GM06990 (cell line): Measurements from ENCODE around the gene WDR46.
A peak's percentile ranks its signal among the peaks of the same experiment; 100 is the strongest.

Experiments used
- DNase-seq: peaks from one replicate; pipeline ENCODE4 v3.0.0-alpha.2; 2011; ENCODE audit not compliant: insufficient read length; ENCODE audit errors: extremely low read depth
- H3K27me3 ChIP-seq: replicated peaks from 2 replicates; pipeline ENCODE4 v1.6.0; 2011; ENCODE audit warnings: low read length; ENCODE audit not compliant: control insufficient read depth, insufficient read depth
- H3K36me3 ChIP-seq: 2 replicates; pipeline ENCODE4 v1.5.1; 2011; ENCODE audit warnings: low read length; ENCODE audit not compliant: control insufficient read depth, insufficient read depth
- H3K4me3 ChIP-seq: replicated peaks from 2 replicates; pipeline ENCODE4 v1.5.1; 2011; ENCODE audit warnings: low read depth, mild to moderate bottlenecking, control low read depth, low read length
- TF ChIP-seq, protein P1 (sequence below): IDR thresholded peaks from 2 replicates; pipeline ENCODE4 v1.5.1; 2011; ENCODE audit warnings: low read length, control low read depth, mild to moderate bottlenecking, inconsistent platforms; ENCODE audit not compliant: insufficient read depth, poor library complexity, severe bottlenecking

WDR46 gene

DNA sequence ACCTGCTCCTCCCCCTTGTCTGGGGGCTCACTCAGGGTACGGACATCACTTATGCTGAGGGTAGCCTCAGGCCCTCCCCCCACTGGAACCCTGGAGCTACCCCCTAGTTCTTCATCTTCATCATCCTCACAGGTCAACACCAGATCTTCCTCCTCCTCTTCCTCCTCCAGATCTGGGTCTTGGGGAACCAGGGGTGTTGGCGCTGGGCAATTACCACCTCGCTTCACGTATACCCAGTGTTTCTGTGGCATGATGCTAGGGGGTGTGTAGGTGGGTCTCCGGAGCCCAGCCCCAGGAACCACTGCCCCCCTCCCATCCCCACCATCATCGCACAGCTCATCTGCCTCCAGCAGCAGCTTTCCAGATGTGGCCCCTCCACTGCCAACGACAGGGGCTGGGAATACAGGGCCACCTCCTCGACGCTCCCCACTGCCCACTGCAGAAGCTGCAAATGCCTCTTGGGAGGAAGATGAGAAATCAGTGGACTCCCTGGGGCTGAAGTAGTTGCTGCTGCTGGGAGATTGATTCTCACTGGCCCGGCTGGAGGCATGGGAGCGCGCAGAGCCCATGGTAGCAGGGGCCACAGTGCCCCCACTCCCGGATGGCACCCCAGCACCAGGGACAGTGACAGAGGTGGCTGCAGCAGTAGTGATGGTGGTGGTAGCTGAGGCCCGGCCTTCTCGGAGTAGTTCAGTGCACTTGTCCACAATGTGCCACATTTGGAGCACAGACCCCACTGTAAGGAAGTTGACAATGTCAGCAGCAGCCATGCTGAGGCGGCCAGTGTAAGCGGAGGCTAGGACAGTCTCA lies 27.0 kb upstream of the WDR46 start:
- TF ChIP-seq, protein P1, sequence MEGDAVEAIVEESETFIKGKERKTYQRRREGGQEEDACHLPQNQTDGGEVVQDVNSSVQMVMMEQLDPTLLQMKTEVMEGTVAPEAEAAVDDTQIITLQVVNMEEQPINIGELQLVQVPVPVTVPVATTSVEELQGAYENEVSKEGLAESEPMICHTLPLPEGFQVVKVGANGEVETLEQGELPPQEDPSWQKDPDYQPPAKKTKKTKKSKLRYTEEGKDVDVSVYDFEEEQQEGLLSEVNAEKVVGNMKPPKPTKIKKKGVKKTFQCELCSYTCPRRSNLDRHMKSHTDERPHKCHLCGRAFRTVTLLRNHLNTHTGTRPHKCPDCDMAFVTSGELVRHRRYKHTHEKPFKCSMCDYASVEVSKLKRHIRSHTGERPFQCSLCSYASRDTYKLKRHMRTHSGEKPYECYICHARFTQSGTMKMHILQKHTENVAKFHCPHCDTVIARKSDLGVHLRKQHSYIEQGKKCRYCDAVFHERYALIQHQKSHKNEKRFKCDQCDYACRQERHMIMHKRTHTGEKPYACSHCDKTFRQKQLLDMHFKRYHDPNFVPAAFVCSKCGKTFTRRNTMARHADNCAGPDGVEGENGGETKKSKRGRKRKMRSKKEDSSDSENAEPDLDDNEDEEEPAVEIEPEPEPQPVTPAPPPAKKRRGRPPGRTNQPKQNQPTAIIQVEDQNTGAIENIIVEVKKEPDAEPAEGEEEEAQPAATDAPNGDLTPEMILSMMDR: no peak
- DNase-seq: no peak
- Histone ChIP-seq H3K4me3 (no peak overlapping the region), H3K36me3 (peaks cover 24% of the 10 kb centered on the region), H3K27me3 (no peaks in the 10 kb centered on the region)

DNA sequence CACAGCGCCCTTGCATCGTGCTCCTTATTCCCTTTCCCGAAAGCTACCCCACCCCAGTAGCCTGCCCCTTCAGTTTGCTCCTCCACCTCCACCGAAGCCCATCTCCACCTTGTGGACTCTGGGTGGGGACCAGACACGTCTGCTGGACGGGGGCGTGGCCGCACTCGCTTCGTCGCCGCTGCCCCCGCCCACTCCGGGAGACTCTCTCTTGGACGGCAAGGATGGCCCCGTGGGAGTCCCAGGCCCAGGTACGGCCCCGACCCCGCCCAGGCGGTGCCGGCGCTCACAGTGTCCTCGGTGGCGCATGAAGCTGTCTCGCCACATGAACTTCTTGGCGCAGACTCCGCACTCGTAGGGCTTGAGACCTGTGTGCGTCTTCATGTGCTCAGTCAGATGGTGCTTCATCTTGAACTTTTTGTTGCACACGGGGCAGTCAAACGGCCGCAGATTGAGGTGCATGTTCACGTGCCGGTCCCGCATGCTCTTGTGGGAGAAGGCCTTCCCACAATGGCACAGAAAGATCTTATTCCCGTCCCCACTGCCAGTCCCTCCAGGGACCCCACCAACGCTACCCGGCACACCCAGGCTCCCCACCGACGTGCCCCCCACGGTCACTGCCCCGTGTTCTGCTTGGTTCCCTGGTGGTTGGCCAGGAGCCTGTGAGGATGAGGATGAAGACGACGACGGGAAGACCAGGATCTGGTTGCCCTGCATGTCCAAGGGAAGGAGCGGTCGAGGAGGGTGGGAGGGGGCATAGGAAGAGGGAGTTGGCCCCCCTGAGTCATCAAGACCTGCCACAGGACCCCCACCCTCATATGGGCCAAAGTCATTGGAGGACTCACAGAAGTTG lies 26.1 kb upstream of the WDR46 start:
- peak; percentile 71 for DNase-seq
- TF ChIP-seq, protein P1: no peak

DNA sequence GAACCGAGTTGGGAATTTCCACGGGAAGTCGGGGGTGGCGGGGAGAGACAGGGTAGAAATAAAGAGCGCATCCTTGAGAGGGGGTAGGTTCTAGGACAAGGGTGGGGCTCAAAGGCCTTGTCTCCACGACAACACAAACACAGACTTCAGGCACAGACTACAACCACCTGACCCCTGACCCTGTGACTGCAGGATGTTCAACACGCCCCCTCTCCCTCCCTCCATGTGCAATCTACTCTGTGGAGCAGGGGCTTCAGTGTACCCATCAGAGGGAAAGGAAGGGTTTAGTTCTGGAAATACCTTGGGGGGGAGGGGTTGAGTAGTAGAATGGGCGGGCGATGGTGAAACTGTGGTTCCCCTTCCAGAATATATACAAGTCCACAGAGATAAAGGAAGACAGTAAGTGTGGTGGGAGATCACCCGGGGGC lies 25.5 kb upstream of the WDR46 start:
- TF ChIP-seq, protein P1: no peak
- Histone ChIP-seq H3K4me3 (peak overlapping the region; percentile 92), H3K36me3 (peaks cover 10% of the 10 kb centered on the region), H3K27me3 (no peaks in the 10 kb centered on the region)
- peak; percentile 57 for DNase-seq

More for the DNA sequence above, 26.1 kb upstream of the WDR46 start:
- Histone ChIP-seq H3K4me3 (peak overlapping the region; percentile 92), H3K27me3 (no peaks in the 10 kb centered on the region), H3K36me3 (peaks cover 16% of the 10 kb centered on the region)

DNA sequence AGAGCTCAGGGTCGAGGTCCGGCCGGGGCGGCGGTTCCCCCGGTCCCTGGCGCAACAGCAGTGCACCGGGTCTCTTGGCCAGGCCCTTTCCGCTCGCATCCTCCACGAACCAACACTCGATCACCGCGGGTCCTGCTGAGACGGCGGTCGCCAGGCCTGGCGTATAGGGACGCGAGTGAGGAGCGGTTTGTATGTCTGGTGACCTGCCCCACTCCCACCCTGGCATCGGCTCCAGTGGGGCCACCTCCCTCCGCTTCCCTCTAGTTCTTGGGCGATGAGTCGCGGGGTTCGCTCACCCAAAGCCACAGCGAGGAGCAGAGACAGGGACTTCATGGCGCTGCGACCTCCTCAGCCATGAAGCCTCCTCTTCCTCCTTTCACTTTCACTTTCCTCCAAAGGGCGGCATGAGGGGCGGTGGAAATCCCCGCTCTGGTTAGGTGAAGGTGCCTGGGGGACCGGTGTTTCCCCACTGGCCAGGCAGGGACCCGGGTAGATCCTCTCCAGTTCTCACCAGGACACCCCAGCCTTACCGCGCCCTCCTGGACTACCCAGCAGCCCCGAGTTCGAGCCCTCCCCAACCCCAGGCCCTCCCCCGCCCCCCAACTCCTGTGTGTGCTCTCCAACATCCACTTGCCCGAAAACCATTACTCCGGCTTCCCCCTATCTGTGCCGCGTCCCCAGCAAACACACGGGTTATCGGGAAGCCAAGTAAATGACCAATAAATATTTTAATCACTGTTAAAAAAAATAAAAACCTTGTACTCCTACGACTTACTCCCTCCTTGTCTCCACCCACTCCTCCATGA lies 24.9 kb upstream of the WDR46 start, which contains the start of gene TAPBP:
TAPBP (minus strand) TSS at position 370 of the 806 bp plus-strand sequence; CDS start at position 333, 37 bp downstream.
- DNase-seq: peak; percentile 87
- TF ChIP-seq, protein P1: no peak
- peak within 1 kb of the TSS; percentile 92 for H3K4me3 ChIP-seq
- H3K36me3 ChIP-seq: peaks cover 4% of the 10 kb centered on the region
- no peaks in the 10 kb centered on the region for H3K27me3 ChIP-seq

DNA sequence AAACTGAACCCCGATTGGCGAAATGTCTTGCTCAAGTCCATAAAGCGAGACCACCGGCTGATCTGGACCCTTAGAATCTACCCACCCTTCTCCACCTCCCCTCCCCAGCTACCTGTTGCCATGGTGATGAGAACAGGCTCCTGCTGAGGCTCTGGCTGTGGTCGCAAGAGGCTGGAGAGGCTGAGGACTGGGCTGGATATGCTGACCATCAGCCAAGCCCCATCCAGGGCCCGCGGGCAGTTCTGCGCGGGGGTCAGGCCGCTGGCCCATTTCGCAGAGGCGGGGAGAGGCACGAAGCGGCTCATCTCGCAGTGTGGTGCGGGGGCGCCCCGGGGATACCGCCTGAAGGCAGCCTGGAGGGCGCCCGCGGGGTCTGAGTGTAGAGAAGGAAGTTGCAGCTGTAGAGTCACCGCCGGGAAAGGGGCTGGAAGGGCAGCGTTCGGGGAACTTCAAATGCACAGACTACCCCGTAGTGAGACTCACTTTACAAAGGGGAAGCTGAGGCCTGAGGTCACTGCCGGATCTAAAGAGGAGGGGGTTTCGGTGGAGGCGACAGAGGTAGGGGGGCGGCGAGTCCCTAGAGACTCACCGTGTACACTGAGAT lies 24.2 kb upstream of the WDR46 start:
- H3K36me3 ChIP-seq: peaks cover 2% of the 10 kb centered on the region; the same call in 1 of the 2 replicates
- H3K27me3 ChIP-seq: no peaks in the 10 kb centered on the region
- no peak for DNase-seq
- TF ChIP-seq, protein P1: no peak
- H3K4me3 ChIP-seq: peak overlapping the region; percentile 92
